Fibroblast of mammary gland (primary cell): Measurements from ENCODE around the gene DUSP22.

ENCODE experiments used
- DNase-seq: peaks from one replicate; pipeline ENCODE4 v3.0.0-alpha.2; 2010; ENCODE audit warnings: low read depth
- H3K4me3 ChIP-seq: 2 replicates; pipeline ENCODE4 v1.5.1; 2011; ENCODE audit warnings: low read depth, mild to moderate bottlenecking, low read length, moderate library complexity; ENCODE audit not compliant: control insufficient read depth
- CTCF ChIP-seq: conservative IDR thresholded peaks from 2 replicates; pipeline ENCODE4 v1.5.1; 2011; ENCODE audit warnings: low read depth, low read length, inconsistent platforms; ENCODE audit not compliant: control insufficient read depth, insufficient read depth

DUSP22 gene

GRCh38 chr6:296151-297122 lies 4.2 kb downstream of the DUSP22 start:
- no peak for TF ChIP-seq CTCF
- DNase-seq: no peak
- H3K4me3 ChIP-seq: no peak overlapping the region

GRCh38 chr6:297571-298232 lies 5.4 kb downstream of the DUSP22 start:
- no peak for TF ChIP-seq CTCF
- DNase-seq: no peak
- no peak overlapping the region for H3K4me3 ChIP-seq

- TF ChIP-seq CTCF: no peak
- H3K4me3 ChIP-seq: no peak overlapping the region
- no peak for DNase-seq
Observed at GRCh38 chr6:298233-299103, 6.2 kb downstream of the DUSP22 start.

- no peak for TF ChIP-seq CTCF
- no peak for DNase-seq
- no peak overlapping the region for H3K4me3 ChIP-seq
Observed at GRCh38 chr6:299104-299980, 7.1 kb downstream of the DUSP22 start.

- H3K4me3 ChIP-seq: no peak overlapping the region
- TF ChIP-seq CTCF: no peak
- no peak for DNase-seq
Observed at GRCh38 chr6:300026-300425, 7.7 kb downstream of the DUSP22 start.
